ENCODE results near the gene SORCS1. TPM values are rescaled to one million over a fixed set of nuclear protein-coding genes. Genes with fewer than 3 reads are reported as not detected.

Gene SORCS1
- total RNA-seq, 1 experiment from 2014 or later: 1.7 TPM

DNA sequence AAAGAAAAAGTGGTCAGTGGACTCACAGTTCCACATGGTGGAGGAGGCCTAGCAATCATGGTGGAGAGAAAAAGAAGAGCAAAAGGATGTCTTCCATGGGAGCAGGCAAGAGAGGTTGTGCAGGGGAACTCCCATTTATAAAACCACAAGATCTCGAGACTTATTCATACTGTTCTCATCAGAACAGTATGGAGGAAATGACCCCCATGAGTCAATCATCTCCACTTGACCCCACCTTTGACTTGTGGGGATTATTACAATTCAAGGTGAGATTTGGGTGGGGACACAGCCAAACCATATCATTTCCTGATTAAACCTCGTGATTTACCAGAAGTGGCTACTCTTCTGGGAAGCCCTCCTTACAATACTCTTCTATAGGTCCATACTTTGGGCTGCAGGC, 160.1 kb downstream of the SORCS1 start:
- TF ChIP-seq, protein P1, sequence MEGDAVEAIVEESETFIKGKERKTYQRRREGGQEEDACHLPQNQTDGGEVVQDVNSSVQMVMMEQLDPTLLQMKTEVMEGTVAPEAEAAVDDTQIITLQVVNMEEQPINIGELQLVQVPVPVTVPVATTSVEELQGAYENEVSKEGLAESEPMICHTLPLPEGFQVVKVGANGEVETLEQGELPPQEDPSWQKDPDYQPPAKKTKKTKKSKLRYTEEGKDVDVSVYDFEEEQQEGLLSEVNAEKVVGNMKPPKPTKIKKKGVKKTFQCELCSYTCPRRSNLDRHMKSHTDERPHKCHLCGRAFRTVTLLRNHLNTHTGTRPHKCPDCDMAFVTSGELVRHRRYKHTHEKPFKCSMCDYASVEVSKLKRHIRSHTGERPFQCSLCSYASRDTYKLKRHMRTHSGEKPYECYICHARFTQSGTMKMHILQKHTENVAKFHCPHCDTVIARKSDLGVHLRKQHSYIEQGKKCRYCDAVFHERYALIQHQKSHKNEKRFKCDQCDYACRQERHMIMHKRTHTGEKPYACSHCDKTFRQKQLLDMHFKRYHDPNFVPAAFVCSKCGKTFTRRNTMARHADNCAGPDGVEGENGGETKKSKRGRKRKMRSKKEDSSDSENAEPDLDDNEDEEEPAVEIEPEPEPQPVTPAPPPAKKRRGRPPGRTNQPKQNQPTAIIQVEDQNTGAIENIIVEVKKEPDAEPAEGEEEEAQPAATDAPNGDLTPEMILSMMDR (conservative IDR thresholded peaks at IDR 0.05): no peak
- H2BK20ac ChIP-seq (ENCODE audit: low read depth, low read length, poor library complexity, severe bottlenecking): no peak overlapping the region
- Mint-ChIP-seq H3K4me1 (peaks cover 4 to 7% of the 10 kb centered on the region in 2 experiments; a peak in 2 of 4 replicates), H3K27ac (no peak overlapping the region), H3K27me3 (ENCODE audit: low read depth) (no peaks in the 10 kb centered on the region), H3K4me3 (no peak overlapping the region), H3K36me3 (ENCODE audit: insufficient read depth in 1 of 3, low read depth in 3 of 3) (peaks cover 0 to 8% (median 3%) of the 10 kb centered on the region in 3 experiments; a peak in 2 of 7 replicates), H3K9me3 (peaks cover 0 to 2% of the 10 kb centered on the region in 2 experiments; a peak in 2 of 5 replicates)
- H3K4me2 ChIP-seq (ENCODE audit: insufficient read depth, insufficient read length, low read length): no peak overlapping the region
- H4K91ac ChIP-seq (ENCODE audit: insufficient read length, low read depth, low read length): no peak overlapping the region
- no peak overlapping the region for H2BK120ac ChIP-seq (ENCODE audit: low read depth, low read length, poor library complexity, severe bottlenecking)
- no peak overlapping the region for H3K18ac ChIP-seq (ENCODE audit: insufficient read length, low read depth, low read length)
- H3T11ph ChIP-seq (ENCODE audit: low read length): no peak overlapping the region
- no peaks in the 10 kb centered on the region for H4K20me1 ChIP-seq (ENCODE audit: control insufficient read depth, insufficient read depth, insufficient read length)
- H3K4ac ChIP-seq (ENCODE audit: low read depth, low read length): no peak overlapping the region
- no peaks in the 10 kb centered on the region for H3K79me1 ChIP-seq (ENCODE audit: insufficient read depth, low read depth, low read length, poor library complexity, severe bottlenecking)
- H3K23ac ChIP-seq (ENCODE audit: insufficient read length, low read depth, low read length): no peak overlapping the region
- H3K4me1 ChIP-seq (ENCODE audit: insufficient read depth, low read length): no peaks in the 10 kb centered on the region
- H3K23me2 ChIP-seq (ENCODE audit: insufficient read length, low read depth, low read length, poor library complexity, severe bottlenecking): no peaks in the 10 kb centered on the region
- H4K8ac ChIP-seq (replicated peaks; ENCODE audit: insufficient read length, low read depth, low read length): no peak overlapping the region
- no peak overlapping the region for H3K27ac ChIP-seq (ENCODE audit: insufficient read length, low read depth, low read length)
- H3K56ac ChIP-seq (ENCODE audit: insufficient read length, low read depth, low read length): no peak overlapping the region
- no peak overlapping the region for H2BK5ac ChIP-seq (ENCODE audit: insufficient read length, low read length)
- no CpG with 5 or more reads among the region's 2 CpGs for WGBS (ENCODE audit: extremely low coverage, insufficient read length, low lambda C conversion rate)
- H3K27me3 ChIP-seq (ENCODE audit: insufficient read depth, low read length): no peaks in the 10 kb centered on the region
- H4K5ac ChIP-seq (ENCODE audit: insufficient read length, low read depth, low read length): no peak overlapping the region
- no peak overlapping the region for H3K14ac ChIP-seq (ENCODE audit: insufficient read depth, low read length)
- H3K79me2 ChIP-seq (ENCODE audit: insufficient read depth, low read length): no peaks in the 10 kb centered on the region
- no peak overlapping the region for H2BK12ac ChIP-seq (ENCODE audit: insufficient read length, low read depth, low read length)
- no peak for DNase-seq
- no peak overlapping the region for H2AFZ ChIP-seq (ENCODE audit: low read length)
- H3K9me3 ChIP-seq (ENCODE audit: control insufficient read depth, low read depth, low read length): no peaks in the 10 kb centered on the region
- no peak overlapping the region for H2BK15ac ChIP-seq (ENCODE audit: low read depth, low read length)
- no peak overlapping the region for H3K9ac ChIP-seq (ENCODE audit: extremely low read depth, insufficient read length, low read length)
- no peak overlapping the region for H2AK5ac ChIP-seq (ENCODE audit: insufficient read length, low read length)

All from H9 (cell line).